HEK293 (cell line): ENCODE results near the gene PIK3IP1.
"Not testable (repeated sequence)": the region's sequence is repeated elsewhere in the genome, so short reads cannot be mapped to it uniquely, and the experiment has no call there.

Experiments used
- CTCF ChIA-PET: fragments of 350-600 bp; formaldehyde crosslinking; extraction: SDS; loops from one replicate; lab custom pipeline; 2021; ENCODE audit warnings: antibody characterized with exemption; lab: Yijun Ruan, JAX
- POLR2A ChIA-PET: fragments of 300-600 bp; formaldehyde crosslinking; extraction: SDS; loops from one replicate; lab custom pipeline; 2020; ENCODE audit warnings: antibody characterized with exemption, inconsistent platforms; lab: Yijun Ruan, JAX
- H3K27ac ChIP-seq: fragments of 200-500 bp; sonication (Bioruptor generic); 2 replicates; pipeline ENCODE4 v1.5.1; 2014; ENCODE audit warnings: low read depth, low read length, control low read depth, inconsistent platforms; ENCODE audit errors: extremely low read depth
- H3K36me3 ChIP-seq, 2 experiments: fragments of 200-500 bp in 1 of 2; sonication (Bioruptor generic) in 1 of 2; 1 replicate in 1 of 2; 2 replicates in 1 of 2; pipeline ENCODE4 v1.5.1; 2014 to 2017; ENCODE audit warnings: inconsistent platforms in 2 of 2, low read length in 2 of 2; ENCODE audit not compliant: control insufficient read depth in 2 of 2, insufficient read depth in 1 of 2
- H3K4me1 ChIP-seq: fragments of 200-500 bp; sonication (Bioruptor generic); 2 replicates; pipeline ENCODE4 v1.5.1; 2014; ENCODE audit warnings: mild to moderate bottlenecking, low read length, inconsistent platforms; ENCODE audit not compliant: control insufficient read depth, insufficient read depth
- H3K4me3 ChIP-seq: 2 replicates; pipeline ENCODE4 v1.5.1; 2011; ENCODE audit warnings: low read depth, mild to moderate bottlenecking, control low read depth, low read length, moderate library complexity
- H3K9me3 ChIP-seq: fragments of 200-500 bp; sonication (Bioruptor generic); 2 replicates; pipeline ENCODE4 v1.5.1; 2014; ENCODE audit warnings: low read depth, low read length, inconsistent platforms; ENCODE audit not compliant: control insufficient read depth, insufficient read depth
- GLIS2 ChIP-seq: fragments of 450-650 bp; formaldehyde crosslinking; IDR thresholded peaks from 2 replicates; pipeline ENCODE4 v1.5.1; 2016; ENCODE audit warnings: missing biosample characterization, missing genetic modification characterization
- KLF7 ChIP-seq: fragments of 450-650 bp; formaldehyde crosslinking; IDR thresholded peaks from 2 replicates; pipeline ENCODE4 v1.5.1; 2016; ENCODE audit warnings: missing biosample characterization, missing genetic modification characterization, borderline replicate concordance
- OSR2 ChIP-seq: fragments of 450-650 bp; formaldehyde crosslinking; IDR thresholded peaks from 2 replicates; pipeline ENCODE4 v1.5.1; 2016; ENCODE audit warnings: missing biosample characterization, missing genetic modification characterization
- PRDM10 ChIP-seq: fragments of 450-650 bp; formaldehyde crosslinking; IDR thresholded peaks from 2 replicates; pipeline ENCODE4 v1.5.1; 2016; ENCODE audit warnings: missing biosample characterization, missing genetic modification characterization
- SETDB1 ChIP-seq: IDR thresholded peaks from one replicate; pipeline ENCODE4 v1.6.1; 2017; ENCODE audit warnings: mild to moderate bottlenecking, low read length, moderate library complexity, mixed read lengths; ENCODE audit not compliant: insufficient read length
- ZNF121 ChIP-seq: fragments of 450-650 bp; formaldehyde crosslinking; IDR thresholded peaks from 2 replicates; pipeline ENCODE4 v1.5.1; 2016; ENCODE audit warnings: missing biosample characterization, missing genetic modification characterization
- ZNF138 ChIP-seq: fragments of 450-650 bp; formaldehyde crosslinking; IDR thresholded peaks from 2 replicates; pipeline ENCODE4 v1.5.1; 2016; ENCODE audit warnings: missing biosample characterization, missing genetic modification characterization, borderline replicate concordance
- ZNF148 ChIP-seq: fragments of 450-650 bp; formaldehyde crosslinking; IDR thresholded peaks from 2 replicates; pipeline ENCODE4 v1.5.0; 2017; ENCODE audit warnings: missing biosample characterization, missing genetic modification characterization, borderline replicate concordance
- ZNF239 ChIP-seq: fragments of 450-650 bp; formaldehyde crosslinking; IDR thresholded peaks from 2 replicates; pipeline ENCODE4 v1.5.1; 2016; ENCODE audit warnings: missing biosample characterization, missing genetic modification characterization
- ZNF404 ChIP-seq: fragments of 450-650 bp; formaldehyde crosslinking; IDR thresholded peaks from 2 replicates; pipeline ENCODE4 v1.5.1; 2017; ENCODE audit warnings: missing biosample characterization, missing genetic modification characterization
- ZNF426 ChIP-seq: fragments of 450-650 bp; formaldehyde crosslinking; IDR thresholded peaks from 2 replicates; pipeline ENCODE4 v1.5.1; 2017; ENCODE audit warnings: missing biosample characterization, missing genetic modification characterization, mild to moderate bottlenecking, inconsistent platforms, moderate library complexity
- ZNF433 ChIP-seq: fragments of 450-650 bp; formaldehyde crosslinking; IDR thresholded peaks from 2 replicates; pipeline ENCODE4 v1.5.1; 2016; ENCODE audit warnings: missing biosample characterization, missing genetic modification characterization, low read depth
- ZNF473 ChIP-seq: fragments of 450-650 bp; formaldehyde crosslinking; IDR thresholded peaks from 2 replicates; pipeline ENCODE4 v1.5.1; 2017; ENCODE audit warnings: missing biosample characterization, missing genetic modification characterization
- ZNF488 ChIP-seq: fragments of 450-650 bp; formaldehyde crosslinking; IDR thresholded peaks from 2 replicates; pipeline ENCODE4 v1.5.1; 2016; ENCODE audit warnings: missing biosample characterization, missing genetic modification characterization
- ZNF514 ChIP-seq: fragments of 450-650 bp; formaldehyde crosslinking; IDR thresholded peaks from 2 replicates; pipeline ENCODE4 v1.5.1; 2016; ENCODE audit warnings: missing biosample characterization, missing genetic modification characterization
- ZNF777 ChIP-seq: fragments of 450-650 bp; formaldehyde crosslinking; IDR thresholded peaks from 2 replicates; pipeline ENCODE4 v1.5.1; 2017; ENCODE audit warnings: missing biosample characterization, missing genetic modification characterization, borderline replicate concordance
- ZNF792 ChIP-seq: fragments of 450-650 bp; formaldehyde crosslinking; IDR thresholded peaks from 2 replicates; pipeline ENCODE4 v1.5.1; 2016; ENCODE audit warnings: missing biosample characterization, missing genetic modification characterization
- ZNF843 ChIP-seq: fragments of 450-650 bp; formaldehyde crosslinking; IDR thresholded peaks from 2 replicates; pipeline ENCODE4 v1.5.1; 2016; ENCODE audit warnings: missing biosample characterization, missing genetic modification characterization

The PIK3IP1 gene

GRCh38 chr22:31239771-31240370 is 52.4 kb downstream of the PIK3IP1 start (continued):
- TF ChIP-seq PRDM10 = no peak

- no peaks in the 10 kb centered on the region for H3K4me1 ChIP-seq
- H3K27ac ChIP-seq = no peak overlapping the region
- CTCF ChIA-PET = no interaction called here
- no peak overlapping the region for H3K4me3 ChIP-seq
- H3K36me3 ChIP-seq = peaks cover 0 to 3% of the 10 kb centered on the region in 2 experiments; a peak in 2 of 3 replicates
- H3K9me3 ChIP-seq = no peaks in the 10 kb centered on the region
- TF ChIP-seq ZNF777 (tag by site-specific recombination) = no peak
- no peak for TF ChIP-seq ZNF488 (tag by site-specific recombination)
- TF ChIP-seq ZNF473 = no peak
- TF ChIP-seq SETDB1 = no peak
- no peak for TF ChIP-seq ZNF148
- TF ChIP-seq GLIS2 (tag by site-specific recombination) = no peak
- no peak for TF ChIP-seq ZNF792 (tag by site-specific recombination)
- no peak for TF ChIP-seq ZNF843 (tag by site-specific recombination)
- TF ChIP-seq ZNF121 (tag by site-specific recombination) = no peak
- no peak for TF ChIP-seq ZNF514 (tag by site-specific recombination)
- no peak for TF ChIP-seq ZNF404 (tag by site-specific recombination)
- no peak for TF ChIP-seq ZNF239 (tag by site-specific recombination)
- TF ChIP-seq ZNF433 = no peak
- no peak for TF ChIP-seq OSR2 (tag by site-specific recombination)
- no peak for TF ChIP-seq ZNF138
- no peak for TF ChIP-seq KLF7 (tag by site-specific recombination)
- TF ChIP-seq ZNF426 (tag by site-specific recombination) = no peak
- POLR2A ChIA-PET = no interaction called here
These were observed 54.2 kb downstream of the PIK3IP1 start for GRCh38 chr22:31238057-31238456.

GRCh38 chr22:31236044-31236443 is 56.2 kb downstream of the PIK3IP1 start:
- H3K36me3 ChIP-seq, H3K4me3 ChIP-seq, H3K9me3 ChIP-seq, H3K4me1 ChIP-seq, H3K27ac ChIP-seq, POLR2A ChIA-PET: not testable (repeated sequence)
- CTCF ChIA-PET = interaction anchor here (1.2 kb wide), 1 partner anchor 24 kb away, joined by 7 read pairs; the partner anchor contains the start of gene LIMK2
